GM18951 (cell line): ENCODE data around the gene TTLL8.

ENCODE experiments used
- POLR2A ChIP-seq: IDR thresholded peaks from 4 replicates; pipeline ENCODE4 v1.6.1; 2011; ENCODE audit warnings: mild to moderate bottlenecking; ENCODE audit not compliant: insufficient read length, insufficient read depth; ENCODE audit errors: extremely low read depth
- in situ Hi-C: fragments of 300-500 bp; cut with MboI; formaldehyde crosslinking; loops from one replicate; pipeline ENCODE4 v1.12.0; 2022; ENCODE audit warnings: low sequenced_read_pairs, mixed read lengths, inconsistent platforms; ENCODE audit not compliant: unreplicated experiment

Gene TTLL8

DNA sequence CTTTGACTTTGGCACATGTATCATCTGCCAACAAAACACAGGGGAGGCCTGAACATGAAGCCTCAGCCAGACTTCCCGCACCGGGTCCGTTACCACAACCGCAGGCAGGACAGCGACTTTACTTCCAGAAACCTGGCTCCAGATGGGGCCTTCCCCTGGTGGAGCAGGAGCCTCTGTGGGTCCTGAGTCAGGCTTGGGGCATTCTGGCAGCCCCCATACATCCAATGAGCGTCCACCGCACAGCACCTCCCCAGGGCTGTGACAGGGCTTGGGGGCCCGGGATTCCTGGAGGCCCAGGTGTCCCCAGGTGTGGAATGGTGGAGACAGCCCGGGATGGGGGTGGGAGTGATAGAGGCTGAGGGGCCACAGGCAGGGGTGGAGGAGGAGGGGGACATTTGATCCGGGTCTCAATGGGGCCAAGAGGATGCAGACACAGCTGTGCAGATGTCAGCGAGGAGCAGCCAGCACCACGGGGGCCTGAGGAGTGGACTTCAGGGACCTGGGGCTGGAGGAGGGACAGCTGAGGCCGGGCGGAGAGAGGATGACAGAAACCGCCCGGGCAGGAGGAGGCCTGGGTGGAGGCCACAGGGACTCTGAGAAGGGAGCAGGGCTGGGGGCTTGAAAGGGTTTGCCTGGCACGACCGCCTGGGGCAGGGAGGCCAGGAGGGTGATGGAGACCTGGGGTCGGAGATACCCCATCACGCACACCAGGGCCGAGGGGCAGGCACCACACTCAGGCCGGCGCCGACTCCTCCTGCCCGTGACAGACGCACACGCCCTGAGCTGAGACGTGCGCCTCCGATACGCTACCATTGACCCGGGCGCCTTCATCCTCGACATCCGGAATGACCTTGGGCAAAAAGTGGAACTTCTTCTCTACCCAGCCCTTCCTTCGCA is 8.6 kb downstream of the TTLL8 start:
- in situ Hi-C loops: loop anchor here (25.0 kb wide), 1 partner anchor 287 kb away; no protein-coding TSS in a partner anchor

DNA sequence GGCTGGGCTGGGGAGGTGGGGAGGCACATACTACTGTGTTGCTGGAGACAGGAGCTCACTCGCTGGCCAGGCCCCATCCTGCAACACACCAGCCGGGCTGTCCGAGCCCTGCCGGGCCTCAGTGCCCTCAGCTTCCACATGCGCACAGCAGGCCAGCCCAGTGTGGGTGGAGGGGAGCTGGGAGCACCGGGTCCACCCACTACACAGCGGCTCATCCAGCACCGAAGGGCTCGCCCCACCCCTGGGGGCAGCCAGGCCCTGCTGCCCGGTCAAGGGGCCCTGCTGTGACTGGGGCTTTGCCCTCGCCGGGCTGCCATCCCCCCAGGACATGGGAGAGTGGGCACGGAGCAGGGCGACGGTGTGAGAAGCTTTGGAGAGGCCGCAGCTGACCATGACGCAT is 9.3 kb downstream of the TTLL8 start:
- TF ChIP-seq POLR2A: no peak
- in situ Hi-C loops: loop anchor here (25.0 kb wide), 1 partner anchor 287 kb away; no protein-coding TSS in a partner anchor

More for the DNA sequence above, 8.6 kb downstream of the TTLL8 start:
- TF ChIP-seq POLR2A: no peak

DNA sequence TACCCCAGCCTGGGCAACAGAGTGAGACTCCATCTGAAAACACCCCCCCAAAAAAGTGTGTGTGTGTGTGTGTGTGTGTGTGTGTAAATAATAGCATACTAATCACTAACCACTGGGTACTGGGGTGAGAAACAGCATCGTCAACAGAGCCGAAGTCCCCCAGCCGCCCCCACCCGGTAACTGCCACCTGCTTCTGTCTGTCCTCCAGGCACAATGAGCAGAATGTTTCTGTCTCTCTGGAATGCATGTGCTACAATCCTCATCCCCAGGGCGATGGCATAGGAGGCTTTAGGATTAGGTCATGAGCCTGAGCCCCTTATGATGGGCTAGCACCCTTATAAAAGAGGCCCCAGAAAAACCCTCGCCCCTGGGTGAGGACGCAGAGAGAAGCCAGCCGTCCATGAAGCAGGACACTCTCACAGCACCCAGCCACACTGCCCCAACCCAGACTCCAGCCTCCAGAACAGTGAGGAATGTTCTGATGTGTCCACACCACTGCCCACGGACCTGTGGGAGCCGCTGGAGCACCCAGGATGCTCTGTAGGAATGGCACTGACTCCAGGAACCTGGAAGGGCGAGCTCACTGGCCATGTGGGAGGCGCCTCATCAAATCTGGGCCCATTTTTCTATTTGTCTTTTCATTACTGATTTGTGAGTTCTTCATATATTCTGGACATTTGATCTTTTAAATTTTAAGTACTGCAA is 9.9 kb downstream of the TTLL8 start:
- in situ Hi-C loops: loop anchor here (25.0 kb wide), 1 partner anchor 286 kb away; no protein-coding TSS in a partner anchor
- TF ChIP-seq POLR2A: no peak

DNA sequence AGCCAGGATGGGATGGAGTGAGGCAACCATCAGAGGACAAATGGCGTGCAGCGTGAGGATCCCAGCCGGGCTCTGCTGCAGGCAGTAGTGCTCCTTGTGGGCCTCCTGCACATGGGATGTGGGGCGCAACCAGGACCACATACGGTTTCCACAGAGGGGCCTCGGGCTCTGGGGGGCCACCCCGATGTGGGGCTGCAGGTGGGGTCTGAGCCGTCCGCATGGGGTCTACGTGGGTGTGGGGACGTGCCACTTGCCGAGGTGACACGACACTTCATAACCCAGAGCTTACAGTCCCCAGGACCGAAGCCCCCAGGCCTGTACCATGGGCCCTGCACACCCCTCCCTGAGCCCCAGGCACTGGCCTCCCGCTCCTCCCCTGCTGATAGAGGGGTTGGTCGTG is 10.8 kb downstream of the TTLL8 start:
- no peak for TF ChIP-seq POLR2A
- in situ Hi-C loops: loop anchor here (25.0 kb wide), 1 partner anchor 285 kb away; no protein-coding TSS in a partner anchor

DNA sequence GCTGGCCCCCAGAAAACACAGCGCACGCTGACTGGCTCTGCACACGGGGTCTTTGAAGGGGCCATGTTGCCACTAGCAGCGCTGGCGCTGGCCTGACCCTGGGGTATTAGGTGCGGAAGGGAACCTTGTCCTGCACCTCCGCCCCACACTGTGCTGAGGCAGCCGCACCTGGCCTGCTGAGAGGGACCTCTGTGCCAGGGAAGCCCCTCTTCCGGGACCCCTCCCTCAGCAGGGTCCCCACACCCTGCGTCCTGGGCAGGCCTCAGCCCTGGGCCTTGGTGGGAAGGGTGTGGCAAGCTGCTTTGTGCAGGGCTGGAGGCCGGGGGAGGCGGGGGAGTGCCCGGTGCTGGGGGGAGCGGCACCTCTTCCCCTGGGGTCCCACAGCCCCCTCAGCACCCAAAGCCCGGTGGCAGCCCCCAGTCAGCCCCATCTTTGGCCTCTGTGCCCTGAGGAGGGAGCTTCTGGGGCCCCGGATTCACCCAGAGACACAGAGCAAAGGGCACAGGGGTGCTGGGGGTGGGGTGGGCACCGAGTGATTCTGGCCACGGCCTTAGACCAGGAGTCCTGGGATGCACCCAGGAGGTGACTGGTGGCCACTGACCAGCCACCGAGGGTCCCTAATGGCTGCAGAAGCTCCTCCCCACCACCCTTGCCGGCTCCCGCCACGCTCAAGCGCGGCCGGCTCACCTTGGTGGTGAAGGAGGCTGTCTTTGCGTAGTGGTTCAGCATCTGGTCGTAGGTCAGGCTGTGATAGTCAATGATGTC is 11.4 kb downstream of the TTLL8 start:
- in situ Hi-C loops: loop anchor here (25.0 kb wide), 1 partner anchor 284 kb away; no protein-coding TSS in a partner anchor
- no peak for TF ChIP-seq POLR2A

DNA sequence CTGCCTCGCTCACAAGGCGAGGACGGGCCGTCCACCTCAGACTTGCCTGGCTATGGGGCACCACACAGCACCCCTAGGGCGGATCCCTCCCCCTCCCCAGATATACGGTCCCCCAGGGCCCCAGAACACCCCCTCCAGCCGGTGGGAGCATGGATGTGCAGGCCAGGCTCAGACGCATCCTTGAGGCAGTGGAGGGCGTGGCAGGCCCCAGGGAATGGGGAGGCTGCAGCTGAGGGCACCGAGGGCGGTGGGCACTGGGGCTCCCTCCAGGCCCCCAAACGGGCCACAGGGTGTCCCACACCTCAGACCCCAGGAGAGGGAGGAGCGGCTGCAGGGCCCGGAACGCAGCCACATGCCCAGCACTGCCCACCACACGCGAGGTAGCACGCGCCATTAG is 12.1 kb downstream of the TTLL8 start:
- TF ChIP-seq POLR2A: no peak
- in situ Hi-C loops: loop anchor here (25.0 kb wide), 1 partner anchor 284 kb away; no protein-coding TSS in a partner anchor

DNA sequence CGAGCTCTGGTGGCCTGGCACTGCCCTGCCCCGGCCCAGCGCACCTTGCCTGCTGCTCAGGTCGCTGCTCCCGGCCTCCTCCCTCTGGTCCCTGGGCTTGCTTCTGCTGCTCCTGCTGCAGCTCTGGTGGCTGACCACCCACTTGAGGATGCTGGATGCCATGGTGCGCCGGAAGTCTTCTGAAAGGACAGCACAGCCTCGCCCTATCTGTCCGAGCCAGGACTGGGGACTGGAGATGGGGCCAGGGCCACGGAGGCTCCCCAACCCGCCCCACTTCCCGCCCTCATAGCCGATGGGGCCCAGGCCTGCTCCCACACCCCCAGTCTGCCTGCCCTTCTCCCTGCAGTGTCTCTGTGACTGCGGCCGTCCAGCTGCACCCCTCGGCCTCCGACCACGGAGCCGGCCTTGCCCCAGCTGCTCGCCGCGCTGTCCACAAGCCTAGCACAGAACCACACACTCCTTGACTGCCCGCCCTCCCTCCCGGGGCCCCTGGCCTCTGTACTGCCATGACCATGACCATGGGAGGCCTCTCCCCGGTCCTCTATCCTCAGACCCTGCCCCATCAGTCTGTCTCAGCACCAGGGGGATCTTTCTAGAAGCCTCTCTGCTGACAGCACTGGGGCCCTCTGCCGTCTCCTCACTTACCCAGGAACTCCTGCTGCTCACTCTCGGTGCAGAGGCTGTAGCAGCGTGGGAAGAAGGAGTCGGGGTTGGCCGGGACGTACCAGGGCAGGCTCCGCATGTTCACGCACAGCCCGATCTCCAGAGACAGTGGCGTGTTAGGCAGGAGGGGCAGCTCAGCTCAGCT is 12.7 kb downstream of the TTLL8 start:
- TF ChIP-seq POLR2A: no peak
- in situ Hi-C loops: loop anchor here (25.0 kb wide), 1 partner anchor 283 kb away; no protein-coding TSS in a partner anchor

DNA sequence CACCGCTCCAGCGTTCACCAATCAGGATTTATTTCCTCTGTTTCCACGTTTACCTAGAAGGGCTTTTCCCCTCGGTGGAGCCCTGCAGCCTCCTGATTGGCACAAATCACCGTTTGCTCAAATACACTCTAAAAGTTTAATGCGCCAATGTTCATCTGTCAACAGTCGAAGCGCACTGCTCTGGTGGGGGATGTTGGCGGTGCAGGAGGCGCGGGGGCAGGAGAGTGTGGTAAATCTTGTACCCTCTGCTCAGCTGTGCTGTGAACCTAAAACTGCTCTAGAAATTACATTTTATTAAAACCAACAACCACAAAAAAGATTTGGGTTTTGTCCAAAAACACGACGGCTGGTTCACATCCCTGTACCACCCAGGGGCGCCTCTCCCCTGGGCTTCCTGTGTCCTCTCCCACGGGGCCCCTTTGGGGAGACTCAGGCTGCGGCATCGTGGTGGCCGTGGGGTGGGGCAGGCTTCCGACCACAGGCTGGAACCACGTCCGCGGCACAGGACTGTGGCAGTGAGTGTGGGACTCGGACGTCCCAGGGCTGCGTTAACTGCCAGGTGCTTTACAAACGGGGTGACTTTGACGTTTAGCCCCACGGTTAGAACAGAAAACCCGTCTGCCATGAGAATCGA is 13.5 kb downstream of the TTLL8 start:
- no peak for TF ChIP-seq POLR2A
- in situ Hi-C loops: loop anchor here (25.0 kb wide), 1 partner anchor 282 kb away; no protein-coding TSS in a partner anchor

DNA sequence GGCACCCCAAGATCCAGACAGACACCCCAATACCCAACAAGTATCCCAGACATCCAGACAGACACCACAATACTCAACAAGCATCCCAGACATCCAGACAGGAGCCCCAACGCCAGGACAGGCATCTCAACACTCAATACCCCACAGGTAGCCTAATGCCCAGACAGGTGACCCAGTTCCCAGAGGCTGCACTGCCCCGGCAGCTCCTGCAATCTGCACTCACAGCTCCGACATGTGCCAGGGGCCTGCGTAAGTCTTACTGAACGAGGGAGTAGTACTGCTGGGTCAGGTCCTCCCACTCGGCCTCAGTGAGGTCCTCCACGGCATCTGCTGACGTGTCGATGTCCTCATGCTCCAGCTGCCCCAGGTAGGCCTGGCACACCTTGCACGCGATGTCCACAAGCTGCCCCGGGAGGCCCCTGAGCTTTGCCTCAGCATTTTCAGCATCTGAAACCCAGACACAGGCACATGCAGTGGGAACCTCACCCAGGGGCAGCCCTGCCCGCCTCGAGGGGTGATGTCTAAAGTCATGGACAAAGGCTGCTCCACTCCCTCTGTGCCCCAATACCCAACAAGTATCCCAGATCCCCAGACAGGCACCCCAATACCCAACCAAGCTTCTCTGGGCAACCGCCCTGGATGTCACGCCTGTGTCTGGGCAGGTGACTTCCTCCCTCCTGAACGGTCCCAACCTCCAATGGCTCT is 16.6 kb downstream of the TTLL8 start:
- in situ Hi-C loops: loop anchor here (25.0 kb wide), 1 partner anchor 279 kb away; no protein-coding TSS in a partner anchor
- no peak for TF ChIP-seq POLR2A

DNA sequence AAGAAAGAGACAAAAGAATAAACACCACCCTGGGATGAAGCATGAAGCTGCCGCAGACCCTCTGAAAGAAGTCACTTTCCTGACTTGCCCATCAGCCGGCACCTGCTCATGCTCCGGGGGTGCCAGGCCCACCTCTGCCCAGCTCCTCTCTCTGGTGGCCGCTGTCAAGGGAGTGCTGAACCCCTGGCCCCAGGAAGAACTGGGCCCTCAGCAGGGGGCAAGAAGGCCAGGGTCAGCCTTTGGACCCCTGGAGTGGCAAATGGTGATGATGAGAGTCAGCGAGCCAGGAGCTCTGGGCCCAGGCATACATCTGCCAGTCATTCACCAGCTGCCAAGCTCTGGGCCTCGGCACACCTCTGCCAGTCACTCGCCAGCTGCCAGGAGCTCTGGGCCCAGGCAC is 17.4 kb downstream of the TTLL8 start:
- in situ Hi-C loops: loop anchor here (25.0 kb wide), 1 partner anchor 278 kb away; no protein-coding TSS in a partner anchor
- no peak for TF ChIP-seq POLR2A
